Measurements from ENCODE around the gene FERMT3. TPM values are rescaled to one million over a fixed set of nuclear protein-coding genes. Genes with fewer than 3 reads are reported as not detected.

FERMT3 gene
- polyA plus RNA-seq, 1 of the 3 experiments (the other 2 are of a cell fraction), result 1.4 TPM

GRCh38 chr11:64223001-64223651, 16.6 kb downstream of the FERMT3 start (continued):
- no peak for TF ChIP-seq REST (IDR thresholded peaks at IDR 0.05; ENCODE audit: low read depth, low read length)
- TF ChIP-seq GABPA (IDR thresholded peaks at IDR 0.05; ENCODE audit: low read depth), result no peak
- no peak for TF ChIP-seq FOXJ3 (CRISPR knock-in tag; IDR thresholded peaks at IDR 0.05)
- no peak for TF ChIP-seq IRF3 (IDR thresholded peaks at IDR 0.05; ENCODE audit: low read depth, low read length)
- no peak for TF ChIP-seq YY1 (IDR thresholded peaks at IDR 0.05; ENCODE audit: low read depth)
- TF ChIP-seq NRF1 (IDR thresholded peaks at IDR 0.05; ENCODE audit: low read depth, low read length), result no peak
- no peak for TF ChIP-seq MXI1 (IDR thresholded peaks at IDR 0.05; ENCODE audit: low read depth, low read length)

- Histone ChIP-seq H3F3A (replicated peaks; ENCODE audit: insufficient read depth) (peaks cover 2% of the 10 kb centered on the region), H3K9me3 (no peaks in the 10 kb centered on the region), H4K20me1 (ENCODE audit: insufficient read depth) (no peaks in the 10 kb centered on the region), H2AFZ (ENCODE audit: low read depth) (no peak overlapping the region), H3K79me2 (ENCODE audit: insufficient read depth) (peaks cover 42% of the 10 kb centered on the region), H3K36me3 (replicated peaks in 1 of 2; ENCODE audit: control insufficient read depth in 1 of 2, insufficient read depth in 2 of 2, low read length in 1 of 2) (peaks cover 0 to 11% of the 10 kb centered on the region in 2 experiments), H3K9me2 (no peaks in the 10 kb centered on the region), H3K4me2 (peak overlapping the region; percentile 98; the same call in 1 of the 2 replicates), H3K9ac (no peak overlapping the region), H3K4me3 (ENCODE audit: low read depth in 2 of 2, low read length in 1 of 2) (no peak overlapping the region), H3K27me3 (ENCODE audit: insufficient read depth) (no peaks in the 10 kb centered on the region), H3K4me1 (ENCODE audit: control insufficient read depth in 1 of 2, insufficient read depth in 2 of 2, low read depth in 1 of 2, low read length in 1 of 2) (peaks cover 9 to 31% of the 10 kb centered on the region in 2 experiments; a peak in 2 of 4 replicates), H3K27ac (ENCODE audit: low read depth in 2 of 2, low read length in 1 of 2) (no peak overlapping the region)
- 78% methylated on average over 6 of the region's 17 CpGs for WGBS (ENCODE audit: low lambda C conversion rate)
- ChIA-PET CTCF (interaction anchor here (1.2 to 5.2 kb wide), 6 partner anchors 14 to 139 kb away, joined by 3 to 36 read pairs (median 8); partner anchors contain the start of genes FERMT3 and PLCB3), POLR2A (interaction anchor here (0.8 to 1.4 kb wide), 4 partner anchors 13 to 21 kb away, joined by 3 to 5 read pairs (median 4); partner anchors contain the start of gene FKBP2)
- DNase-seq, result no peak
- TF ChIP-seq TAF1 (IDR thresholded peaks at IDR 0.05; ENCODE audit: borderline replicate concordance, low read depth, low read length) (no peak), MAX (IDR thresholded peaks at IDR 0.05; ENCODE audit: low read depth) (no peak), RCOR1 (IDR thresholded peaks at IDR 0.05; ENCODE audit: low read length) (no peak), MXI1 (IDR thresholded peaks at IDR 0.05; ENCODE audit: low read depth, low read length) (no peak), ZBTB33 (IDR thresholded peaks at IDR 0.05; ENCODE audit: borderline replicate concordance, low read depth) (no peak), USF2 (IDR thresholded peaks at IDR 0.05; ENCODE audit: borderline replicate concordance, low read depth, low read length) (no peak), TCF12 (IDR thresholded peaks at IDR 0.05) (no peak), RXRA (IDR thresholded peaks at IDR 0.05; ENCODE audit: borderline replicate concordance, low read depth) (no peak), JUND (IDR thresholded peaks at IDR 0.05) (no peak), POLR2AphosphoS5 (IDR thresholded peaks at IDR 0.05; ENCODE audit: low read depth, low read length) (no peak), NRF1 (IDR thresholded peaks at IDR 0.05; ENCODE audit: low read depth, low read length) (no peak), NFIC (IDR thresholded peaks at IDR 0.05; ENCODE audit: borderline replicate concordance) (no peak), FOXJ3 (CRISPR knock-in tag; IDR thresholded peaks at IDR 0.05) (no peak), SMC3 (IDR thresholded peaks at IDR 0.05; ENCODE audit: low read depth, low read length) (no peak)
These were observed 17.8 kb downstream of the FERMT3 start for GRCh38 chr11:64224151-64224890.

Measured in SK-N-SH (cell line).